ENCODE data around the gene MYH15. TPM values are rescaled to one million over a fixed set of nuclear protein-coding genes. Genes with fewer than 3 reads are reported as not detected.
A peak's percentile ranks its signal among the peaks of the same experiment; 100 is the strongest.

The MYH15 gene
- total and polyA plus RNA-seq, 8 donors: 0.03 to 0.19 (median 0.06) TPM; not detected in 3

- H3K36me3 ChIP-seq: no peaks in the 10 kb centered on the region
- no peak for ATAC-seq
- H3K9me3 ChIP-seq: no peaks in the 10 kb centered on the region
- no peaks in the 10 kb centered on the region for H3K4me1 ChIP-seq
- H3K27me3 ChIP-seq: no peaks in the 10 kb centered on the region
- 71 to 74% methylated on average over 3 of the region's 3 CpGs for WGBS, 2 donors
- no peak for DNase-seq
- H3K4me3 ChIP-seq: no peak overlapping the region
- intact Hi-C loops (cut with DNase I): loop anchor here in 2 of 3 donors (5.0 to 10.0 kb wide), 2 partner anchors 53 to 61 kb away; no protein-coding TSS in a partner anchor
- TF ChIP-seq, protein P1, sequence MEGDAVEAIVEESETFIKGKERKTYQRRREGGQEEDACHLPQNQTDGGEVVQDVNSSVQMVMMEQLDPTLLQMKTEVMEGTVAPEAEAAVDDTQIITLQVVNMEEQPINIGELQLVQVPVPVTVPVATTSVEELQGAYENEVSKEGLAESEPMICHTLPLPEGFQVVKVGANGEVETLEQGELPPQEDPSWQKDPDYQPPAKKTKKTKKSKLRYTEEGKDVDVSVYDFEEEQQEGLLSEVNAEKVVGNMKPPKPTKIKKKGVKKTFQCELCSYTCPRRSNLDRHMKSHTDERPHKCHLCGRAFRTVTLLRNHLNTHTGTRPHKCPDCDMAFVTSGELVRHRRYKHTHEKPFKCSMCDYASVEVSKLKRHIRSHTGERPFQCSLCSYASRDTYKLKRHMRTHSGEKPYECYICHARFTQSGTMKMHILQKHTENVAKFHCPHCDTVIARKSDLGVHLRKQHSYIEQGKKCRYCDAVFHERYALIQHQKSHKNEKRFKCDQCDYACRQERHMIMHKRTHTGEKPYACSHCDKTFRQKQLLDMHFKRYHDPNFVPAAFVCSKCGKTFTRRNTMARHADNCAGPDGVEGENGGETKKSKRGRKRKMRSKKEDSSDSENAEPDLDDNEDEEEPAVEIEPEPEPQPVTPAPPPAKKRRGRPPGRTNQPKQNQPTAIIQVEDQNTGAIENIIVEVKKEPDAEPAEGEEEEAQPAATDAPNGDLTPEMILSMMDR (IDR thresholded peaks at IDR 0.05): no peak
- no peak overlapping the region for H3K27ac ChIP-seq
- FAIRE-seq: no peak
Measured at GRCh38 chr3:108491456-108491855, 18.9 kb downstream of the MYH15 start.

DNA sequence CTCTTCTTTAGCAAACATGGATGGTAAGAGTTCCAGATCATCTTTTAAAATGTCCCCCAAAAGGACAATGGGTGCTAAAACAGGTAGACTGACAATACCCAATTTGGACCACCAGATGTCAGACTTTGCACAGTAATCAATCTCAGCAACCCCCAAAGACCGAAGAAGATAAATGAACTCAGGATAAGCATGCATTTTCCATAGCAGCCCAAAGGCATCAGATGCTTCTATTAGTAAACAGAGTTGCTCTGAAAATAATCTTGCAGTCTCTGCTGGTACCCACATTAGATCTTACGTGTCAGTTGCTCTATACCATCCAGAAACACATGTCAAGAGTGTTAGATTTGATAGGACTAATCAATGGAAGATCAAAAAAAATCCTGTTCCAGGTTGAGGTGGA lies 20.6 kb downstream of the MYH15 start:
- Histone ChIP-seq H3K36me3 (no peaks in the 10 kb centered on the region), H3K9me3 (no peaks in the 10 kb centered on the region), H3K27ac (no peak overlapping the region), H3K4me3 (no peak overlapping the region), H3K27me3 (no peaks in the 10 kb centered on the region), H3K4me1 (no peaks in the 10 kb centered on the region)
- WGBS, 2 donors: 10 to 13% methylated on average over 2 of the region's 2 CpGs
- FAIRE-seq: peak; percentile 39
- peak in 1 of 6 donors; percentile 18 for DNase-seq
- TF ChIP-seq, protein P1 (IDR thresholded peaks at IDR 0.05): peak; percentile 31 to 56 (median 50)
- ATAC-seq: peak in 3 of 4 donors; percentile 76 to 82 (median 79)
- intact Hi-C loops (cut with DNase I): loop anchor here in 2 of 3 donors (5.0 to 10.0 kb wide), 2 partner anchors 55 to 63 kb away; no protein-coding TSS in a partner anchor

GRCh38 chr3:108488631-108489030 lies 21.8 kb downstream of the MYH15 start:
- TF ChIP-seq, protein P1 (IDR thresholded peaks at IDR 0.05): no peak
- H3K4me3 ChIP-seq: no peak overlapping the region
- H3K36me3 ChIP-seq: no peaks in the 10 kb centered on the region
- DNase-seq (no peak), ATAC-seq (no peak), FAIRE-seq (no peak)
- H3K27ac ChIP-seq: no peak overlapping the region
- intact Hi-C loops (cut with DNase I): no loop called here
- no peaks in the 10 kb centered on the region for H3K27me3 ChIP-seq
- no peaks in the 10 kb centered on the region for H3K4me1 ChIP-seq
- WGBS, 2 donors: 60 to 65% methylated on average over 1 of the region's 1 CpG
- no peaks in the 10 kb centered on the region for H3K9me3 ChIP-seq

DNA sequence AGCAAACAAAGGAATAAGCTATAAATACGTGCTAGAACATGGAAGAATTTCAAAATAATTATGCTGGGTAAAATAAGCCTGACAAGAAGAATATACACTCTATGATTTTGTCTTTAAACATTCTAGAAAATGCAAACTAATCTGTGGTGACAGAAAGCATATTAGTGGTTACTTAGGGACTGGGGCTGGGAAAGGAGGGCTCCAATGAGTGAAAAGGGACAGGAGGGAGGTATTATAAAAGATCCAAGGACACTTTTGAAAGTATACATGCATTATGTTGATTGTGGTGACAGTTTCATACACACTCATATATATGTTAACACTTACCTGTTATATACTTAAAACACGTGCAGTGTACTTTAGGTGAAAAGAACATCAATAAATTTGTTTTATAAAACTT lies 23.0 kb downstream of the MYH15 start:
- no peak overlapping the region for H3K27ac ChIP-seq
- no peaks in the 10 kb centered on the region for H3K27me3 ChIP-seq
- intact Hi-C loops (cut with DNase I): no loop called here
- no peak for DNase-seq
- 40 to 48% methylated on average over 2 of the region's 2 CpGs for WGBS, 2 donors
- ATAC-seq: no peak
- TF ChIP-seq, protein P1 (IDR thresholded peaks at IDR 0.05): no peak
- H3K9me3 ChIP-seq: no peaks in the 10 kb centered on the region
- H3K4me1 ChIP-seq: no peaks in the 10 kb centered on the region
- H3K4me3 ChIP-seq: no peak overlapping the region
- no peak for FAIRE-seq
- no peaks in the 10 kb centered on the region for H3K36me3 ChIP-seq

DNA sequence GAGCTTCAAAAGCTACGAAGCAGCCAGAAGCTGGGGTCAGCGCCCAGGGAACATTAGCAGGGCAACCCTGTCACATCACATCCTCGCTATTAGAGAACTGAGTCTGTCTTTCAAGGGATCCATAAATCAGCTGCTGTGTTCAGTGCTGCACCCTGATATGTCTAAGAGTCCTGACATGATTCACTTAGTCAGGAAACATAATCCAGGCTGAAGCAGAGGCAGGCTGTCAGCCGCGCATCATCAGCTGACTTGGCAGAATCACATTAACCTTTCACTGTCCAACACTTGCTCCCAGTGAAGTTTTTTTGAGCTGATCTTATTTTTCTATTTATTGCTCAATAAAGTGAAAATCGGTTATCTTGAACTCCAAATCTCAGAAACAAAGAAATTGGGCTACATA lies 23.5 kb downstream of the MYH15 start:
- WGBS, 2 donors: 32 to 33% methylated on average over 6 of the region's 6 CpGs
- no peak overlapping the region for H3K27ac ChIP-seq
- no peaks in the 10 kb centered on the region for H3K36me3 ChIP-seq
- TF ChIP-seq, protein P1 (IDR thresholded peaks at IDR 0.05): no peak
- DNase-seq (no peak), ATAC-seq (peak in 3 of 4 donors; percentile 43 to 64 (median 48)), FAIRE-seq (no peak)
- no peaks in the 10 kb centered on the region for H3K4me1 ChIP-seq
- intact Hi-C loops (cut with DNase I): no loop called here
- H3K9me3 ChIP-seq: no peaks in the 10 kb centered on the region
- H3K4me3 ChIP-seq: no peak overlapping the region
- H3K27me3 ChIP-seq: no peaks in the 10 kb centered on the region
